HEK293 (cell line): ENCODE data around the gene FIP1L1.
A peak's percentile ranks its signal among the peaks of the same experiment; 100 is the strongest.

Source experiments
- CTCF ChIA-PET: fragments of 350-600 bp; formaldehyde crosslinking; extraction: SDS; loops from one replicate; lab custom pipeline; 2021; ENCODE audit warnings: antibody characterized with exemption; lab: Yijun Ruan, JAX
- POLR2A ChIA-PET: fragments of 300-600 bp; formaldehyde crosslinking; extraction: SDS; loops from one replicate; lab custom pipeline; 2020; ENCODE audit warnings: antibody characterized with exemption, inconsistent platforms; lab: Yijun Ruan, JAX
- H3K27ac ChIP-seq: fragments of 200-500 bp; sonication (Bioruptor generic); 2 replicates; pipeline ENCODE4 v1.5.1; 2014; ENCODE audit warnings: low read depth, low read length, control low read depth, inconsistent platforms; ENCODE audit errors: extremely low read depth
- H3K36me3 ChIP-seq, 2 experiments: fragments of 200-500 bp in 1 of 2; sonication (Bioruptor generic) in 1 of 2; 1 replicate in 1 of 2; 2 replicates in 1 of 2; pipeline ENCODE4 v1.5.1; 2014 to 2017; ENCODE audit warnings: inconsistent platforms in 2 of 2, low read length in 2 of 2; ENCODE audit not compliant: control insufficient read depth in 2 of 2, insufficient read depth in 1 of 2
- H3K4me1 ChIP-seq: fragments of 200-500 bp; sonication (Bioruptor generic); 2 replicates; pipeline ENCODE4 v1.5.1; 2014; ENCODE audit warnings: mild to moderate bottlenecking, low read length, inconsistent platforms; ENCODE audit not compliant: control insufficient read depth, insufficient read depth
- H3K4me3 ChIP-seq: 2 replicates; pipeline ENCODE4 v1.5.1; 2011; ENCODE audit warnings: low read depth, mild to moderate bottlenecking, control low read depth, low read length, moderate library complexity
- H3K9me3 ChIP-seq: fragments of 200-500 bp; sonication (Bioruptor generic); 2 replicates; pipeline ENCODE4 v1.5.1; 2014; ENCODE audit warnings: low read depth, low read length, inconsistent platforms; ENCODE audit not compliant: control insufficient read depth, insufficient read depth
- HOXA7 ChIP-seq: sonication (generic); formaldehyde crosslinking; IDR thresholded peaks from 2 replicates; pipeline ENCODE4 v1.8.1; 2022; ENCODE audit warnings: missing genetic modification reagents, borderline replicate concordance
- KLF10 ChIP-seq: fragments of 450-650 bp; IDR thresholded peaks from 2 replicates; pipeline ENCODE4 v1.5.1; 2018; ENCODE audit warnings: missing biosample characterization, mild to moderate bottlenecking, missing genetic modification characterization
- KLF16 ChIP-seq: fragments of 450-650 bp; formaldehyde crosslinking; IDR thresholded peaks from 2 replicates; pipeline ENCODE4 v1.5.1; 2017; ENCODE audit warnings: missing biosample characterization, missing genetic modification characterization
- KLF9 ChIP-seq: fragments of 450-650 bp; formaldehyde crosslinking; IDR thresholded peaks from 2 replicates; pipeline ENCODE4 v1.5.1; 2016; ENCODE audit warnings: missing biosample characterization, missing genetic modification characterization, low read depth
- SP2 ChIP-seq: fragments of 450-650 bp; formaldehyde crosslinking; IDR thresholded peaks from 2 replicates; pipeline ENCODE4 v1.5.1; 2016; ENCODE audit warnings: missing biosample characterization, missing genetic modification characterization
- SP3 ChIP-seq: fragments of 450-650 bp; formaldehyde crosslinking; IDR thresholded peaks from 2 replicates; pipeline ENCODE4 v1.5.1; 2016; ENCODE audit warnings: missing biosample characterization, missing genetic modification characterization
- YY1 ChIP-seq: fragments of 450-650 bp; formaldehyde crosslinking; IDR thresholded peaks from 2 replicates; pipeline ENCODE4 v1.5.1; 2018; ENCODE audit warnings: missing biosample characterization, missing genetic modification characterization
- ZBTB17 ChIP-seq: fragments of 450-650 bp; formaldehyde crosslinking; IDR thresholded peaks from 2 replicates; pipeline ENCODE4 v1.5.1; 2016; ENCODE audit warnings: missing biosample characterization, missing genetic modification characterization
- ZBTB8A ChIP-seq: fragments of 450-650 bp; formaldehyde crosslinking; IDR thresholded peaks from 2 replicates; pipeline ENCODE4 v1.5.1; 2016; ENCODE audit warnings: missing biosample characterization, missing genetic modification characterization
- ZEB2 ChIP-seq: fragments of 450-650 bp; formaldehyde crosslinking; IDR thresholded peaks from 2 replicates; pipeline ENCODE4 v1.5.1; 2016; ENCODE audit warnings: missing biosample characterization, missing genetic modification characterization
- ZFP37 ChIP-seq: fragments of 450-650 bp; formaldehyde crosslinking; IDR thresholded peaks from 2 replicates; pipeline ENCODE4 v1.5.1; 2016; ENCODE audit warnings: missing biosample characterization, missing genetic modification characterization
- ZIC2 ChIP-seq: fragments of 450-650 bp; formaldehyde crosslinking; IDR thresholded peaks from 2 replicates; pipeline ENCODE4 v1.5.1; 2016; ENCODE audit warnings: missing biosample characterization, missing genetic modification characterization
- ZNF2 ChIP-seq: fragments of 450-650 bp; formaldehyde crosslinking; IDR thresholded peaks from 2 replicates; pipeline ENCODE4 v1.5.1; 2016; ENCODE audit warnings: missing biosample characterization, missing genetic modification characterization
- ZNF223 ChIP-seq: fragments of 450-650 bp; formaldehyde crosslinking; IDR thresholded peaks from 2 replicates; pipeline ENCODE4 v1.5.1; 2016; ENCODE audit warnings: missing biosample characterization, missing genetic modification characterization
- ZNF292 ChIP-seq: fragments of 450-650 bp; formaldehyde crosslinking; IDR thresholded peaks from 2 replicates; pipeline ENCODE4 v1.5.1; 2016; ENCODE audit warnings: low read depth, missing biosample characterization, missing genetic modification characterization, borderline replicate concordance
- ZNF311 ChIP-seq: fragments of 450-650 bp; formaldehyde crosslinking; IDR thresholded peaks from 2 replicates; pipeline ENCODE4 v1.5.1; 2017; ENCODE audit warnings: missing biosample characterization, missing genetic modification characterization, borderline replicate concordance
- ZNF324 ChIP-seq: fragments of 450-650 bp; formaldehyde crosslinking; IDR thresholded peaks from 2 replicates; pipeline ENCODE4 v1.5.1; 2016; ENCODE audit warnings: missing biosample characterization, missing genetic modification characterization
- ZNF335 ChIP-seq: fragments of 450-650 bp; formaldehyde crosslinking; conservative IDR thresholded peaks from 2 replicates; pipeline ENCODE4 v1.5.1; 2016; ENCODE audit warnings: missing biosample characterization, missing genetic modification characterization
- ZNF624 ChIP-seq: fragments of 450-650 bp; formaldehyde crosslinking; IDR thresholded peaks from 2 replicates; pipeline ENCODE4 v1.5.1; 2017; ENCODE audit warnings: missing biosample characterization, missing genetic modification characterization
- ZNF660 ChIP-seq: fragments of 450-650 bp; IDR thresholded peaks from 2 replicates; pipeline ENCODE4 v1.5.1; 2018; ENCODE audit warnings: missing biosample characterization, mild to moderate bottlenecking, missing genetic modification characterization
- ZNF768 ChIP-seq: fragments of 450-650 bp; formaldehyde crosslinking; IDR thresholded peaks from 2 replicates; pipeline ENCODE4 v1.5.1; 2018; ENCODE audit warnings: missing biosample characterization, mild to moderate bottlenecking, missing genetic modification characterization
- ZXDB ChIP-seq: fragments of 450-650 bp; formaldehyde crosslinking; IDR thresholded peaks from 2 replicates; pipeline ENCODE4 v1.5.1; 2016; ENCODE audit warnings: missing biosample characterization, missing genetic modification characterization
- TF ChIP-seq, protein P1 (sequence below): fragments of 450-650 bp; formaldehyde crosslinking; IDR thresholded peaks from 2 replicates; pipeline ENCODE4 v1.5.1; 2016; ENCODE audit warnings: missing biosample characterization, missing genetic modification characterization
- TF ChIP-seq, protein P2 (sequence below): fragments of 450-650 bp; formaldehyde crosslinking; IDR thresholded peaks from 2 replicates; pipeline ENCODE4 v1.5.1; 2016; ENCODE audit warnings: missing biosample characterization, missing genetic modification characterization
- TF ChIP-seq, protein P3 (sequence below): fragments of 450-650 bp; formaldehyde crosslinking; IDR thresholded peaks from 2 replicates; pipeline ENCODE4 v1.5.1; 2016; ENCODE audit warnings: missing biosample characterization, missing genetic modification characterization
- TF ChIP-seq, protein P4 (sequence below): fragments of 450-650 bp; IDR thresholded peaks from 2 replicates; pipeline ENCODE4 v1.5.1; 2018; ENCODE audit warnings: missing biosample characterization, mild to moderate bottlenecking, missing genetic modification characterization
- TF ChIP-seq, protein P5 (sequence below): fragments of 450-650 bp; formaldehyde crosslinking; IDR thresholded peaks from 2 replicates; pipeline ENCODE4 v1.5.1; 2016; ENCODE audit warnings: missing biosample characterization, missing genetic modification characterization

FIP1L1 gene, protein sequence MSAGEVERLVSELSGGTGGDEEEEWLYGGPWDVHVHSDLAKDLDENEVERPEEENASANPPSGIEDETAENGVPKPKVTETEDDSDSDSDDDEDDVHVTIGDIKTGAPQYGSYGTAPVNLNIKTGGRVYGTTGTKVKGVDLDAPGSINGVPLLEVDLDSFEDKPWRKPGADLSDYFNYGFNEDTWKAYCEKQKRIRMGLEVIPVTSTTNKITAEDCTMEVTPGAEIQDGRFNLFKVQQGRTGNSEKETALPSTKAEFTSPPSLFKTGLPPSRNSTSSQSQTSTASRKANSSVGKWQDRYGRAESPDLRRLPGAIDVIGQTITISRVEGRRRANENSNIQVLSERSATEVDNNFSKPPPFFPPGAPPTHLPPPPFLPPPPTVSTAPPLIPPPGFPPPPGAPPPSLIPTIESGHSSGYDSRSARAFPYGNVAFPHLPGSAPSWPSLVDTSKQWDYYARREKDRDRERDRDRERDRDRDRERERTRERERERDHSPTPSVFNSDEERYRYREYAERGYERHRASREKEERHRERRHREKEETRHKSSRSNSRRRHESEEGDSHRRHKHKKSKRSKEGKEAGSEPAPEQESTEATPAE

DNA sequence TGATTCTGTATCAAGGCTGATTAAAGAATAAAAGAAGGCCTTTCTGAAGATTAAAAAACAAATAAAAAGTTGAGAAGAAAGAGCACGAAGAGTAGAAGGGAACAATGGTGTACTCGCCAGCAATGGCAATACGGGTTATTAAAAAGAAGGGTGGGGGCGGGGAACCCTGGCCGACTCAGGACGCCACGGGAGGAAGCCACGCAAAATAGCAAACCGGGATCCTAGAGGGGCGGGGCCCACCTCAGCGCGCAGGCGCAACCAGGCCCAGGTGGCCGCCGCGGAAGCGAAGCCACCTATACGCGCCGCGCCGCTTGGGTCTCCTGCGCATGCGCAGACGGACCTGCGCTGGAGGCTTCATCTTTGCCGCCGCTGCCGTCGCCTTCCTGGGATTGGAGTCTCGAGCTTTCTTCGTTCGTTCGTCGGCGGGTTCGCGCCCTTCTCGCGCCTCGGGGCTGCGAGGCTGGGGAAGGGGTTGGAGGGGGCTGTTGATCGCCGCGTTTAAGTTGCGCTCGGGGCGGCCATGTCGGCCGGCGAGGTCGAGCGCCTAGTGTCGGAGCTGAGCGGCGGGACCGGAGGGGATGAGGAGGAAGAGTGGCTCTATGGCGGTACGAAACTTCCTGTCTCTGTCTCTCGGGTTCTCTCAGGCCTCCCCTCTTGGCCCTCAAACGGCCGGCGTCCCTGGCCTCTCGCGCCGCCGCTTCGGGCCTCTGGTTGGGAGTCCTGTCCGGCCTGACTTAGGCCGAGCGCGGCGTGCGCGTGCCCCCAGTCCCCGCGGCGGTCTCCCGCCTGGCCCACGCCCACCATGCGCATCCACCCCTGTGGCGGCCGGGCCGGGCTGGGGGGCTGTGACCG, at the start of gene FIP1L1:
Gene FIP1L1, plus strand, starts transcription at position 323 of the 852 bp plus-strand sequence. Its CDS starts 198 bp downstream, at position 521.
- POLR2A ChIA-PET: no interaction called here
- H3K36me3 ChIP-seq: peaks cover 0 to 22% of the 10 kb centered on the region in 2 experiments; a peak in 2 of 3 replicates
- H3K4me3 ChIP-seq: peak within 1 kb of the TSS; percentile 79
- H3K27ac ChIP-seq: peak within 1 kb of the TSS; percentile 69; the same call in 1 of the 2 replicates
- CTCF ChIA-PET: no interaction called here
- no peaks in the 10 kb centered on the region for H3K4me1 ChIP-seq
- H3K9me3 ChIP-seq: no peaks in the 10 kb centered on the region
- TF ChIP-seq ZXDB (peak; percentile 13; the same call in 1 of the 2 replicates), KLF16 (tag by site-specific recombination) (peak; percentile 65; the same call in 1 of the 2 replicates), ZNF292 (tag by site-specific recombination) (no peak), ZIC2 (tag by site-specific recombination) (peak; percentile 49; the same call in 1 of the 2 replicates), ZBTB8A (tag by site-specific recombination) (0 out of 2 replicates have a peak, but pooled peaks have one; percentile 7), HOXA7 (CRISPR knock-in tag) (no peak), KLF10 (tag by site-specific recombination) (peak; percentile 44; the same call in 1 of the 2 replicates), SP3 (0 out of 2 replicates have a peak, but pooled peaks have one; percentile 9), YY1 (tag by site-specific recombination) (peak; percentile 62; the same call in 1 of the 2 replicates), ZFP37 (0 out of 2 replicates have a peak, but pooled peaks have one; percentile 52), ZNF311 (tag by site-specific recombination) (no peak), ZNF660 (tag by site-specific recombination) (peak; percentile 50), SP2 (tag by site-specific recombination) (peak; percentile 53; the same call in 1 of the 2 replicates), ZNF2 (0 out of 2 replicates have a peak, but pooled peaks have one; percentile 19), ZBTB17 (peak; percentile 49), ZNF324 (peak; percentile 58; the same call in 1 of the 2 replicates), ZNF223 (tag by site-specific recombination) (no peak), ZNF768 (tag by site-specific recombination) (no peak), ZNF624 (no peak), ZNF335 (tag by site-specific recombination) (peak; percentile 83), ZEB2 (tag by site-specific recombination) (0 out of 2 replicates have a peak, but pooled peaks have one; percentile 24), KLF9 (peak; percentile 60; the same call in 1 of the 2 replicates)
- TF ChIP-seq, protein P1, sequence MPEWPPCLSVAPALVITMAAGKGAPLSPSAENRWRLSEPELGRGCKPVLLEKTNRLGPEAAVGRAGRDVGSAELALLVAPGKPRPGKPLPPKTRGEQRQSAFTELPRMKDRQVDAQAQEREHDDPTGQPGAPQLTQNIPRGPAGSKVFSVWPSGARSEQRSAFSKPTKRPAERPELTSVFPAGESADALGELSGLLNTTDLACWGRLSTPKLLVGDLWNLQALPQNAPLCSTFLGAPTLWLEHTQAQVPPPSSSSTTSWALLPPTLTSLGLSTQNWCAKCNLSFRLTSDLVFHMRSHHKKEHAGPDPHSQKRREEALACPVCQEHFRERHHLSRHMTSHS (tag by site-specific recombination): no peak
- TF ChIP-seq, protein P2, sequence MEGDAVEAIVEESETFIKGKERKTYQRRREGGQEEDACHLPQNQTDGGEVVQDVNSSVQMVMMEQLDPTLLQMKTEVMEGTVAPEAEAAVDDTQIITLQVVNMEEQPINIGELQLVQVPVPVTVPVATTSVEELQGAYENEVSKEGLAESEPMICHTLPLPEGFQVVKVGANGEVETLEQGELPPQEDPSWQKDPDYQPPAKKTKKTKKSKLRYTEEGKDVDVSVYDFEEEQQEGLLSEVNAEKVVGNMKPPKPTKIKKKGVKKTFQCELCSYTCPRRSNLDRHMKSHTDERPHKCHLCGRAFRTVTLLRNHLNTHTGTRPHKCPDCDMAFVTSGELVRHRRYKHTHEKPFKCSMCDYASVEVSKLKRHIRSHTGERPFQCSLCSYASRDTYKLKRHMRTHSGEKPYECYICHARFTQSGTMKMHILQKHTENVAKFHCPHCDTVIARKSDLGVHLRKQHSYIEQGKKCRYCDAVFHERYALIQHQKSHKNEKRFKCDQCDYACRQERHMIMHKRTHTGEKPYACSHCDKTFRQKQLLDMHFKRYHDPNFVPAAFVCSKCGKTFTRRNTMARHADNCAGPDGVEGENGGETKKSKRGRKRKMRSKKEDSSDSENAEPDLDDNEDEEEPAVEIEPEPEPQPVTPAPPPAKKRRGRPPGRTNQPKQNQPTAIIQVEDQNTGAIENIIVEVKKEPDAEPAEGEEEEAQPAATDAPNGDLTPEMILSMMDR: peak; percentile 36
- TF ChIP-seq, protein P3, sequence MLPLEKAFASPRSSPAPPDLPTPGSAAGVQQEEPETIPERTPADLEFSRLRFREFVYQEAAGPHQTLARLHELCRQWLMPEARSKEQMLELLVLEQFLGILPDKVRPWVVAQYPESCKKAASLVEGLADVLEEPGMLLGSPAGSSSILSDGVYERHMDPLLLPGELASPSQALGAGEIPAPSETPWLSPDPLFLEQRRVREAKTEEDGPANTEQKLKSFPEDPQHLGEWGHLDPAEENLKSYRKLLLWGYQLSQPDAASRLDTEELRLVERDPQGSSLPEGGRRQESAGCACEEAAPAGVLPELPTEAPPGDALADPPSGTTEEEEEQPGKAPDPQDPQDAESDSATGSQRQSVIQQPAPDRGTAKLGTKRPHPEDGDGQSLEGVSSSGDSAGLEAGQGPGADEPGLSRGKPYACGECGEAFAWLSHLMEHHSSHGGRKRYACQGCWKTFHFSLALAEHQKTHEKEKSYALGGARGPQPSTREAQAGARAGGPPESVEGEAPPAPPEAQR: no peak
- TF ChIP-seq, protein P4, sequence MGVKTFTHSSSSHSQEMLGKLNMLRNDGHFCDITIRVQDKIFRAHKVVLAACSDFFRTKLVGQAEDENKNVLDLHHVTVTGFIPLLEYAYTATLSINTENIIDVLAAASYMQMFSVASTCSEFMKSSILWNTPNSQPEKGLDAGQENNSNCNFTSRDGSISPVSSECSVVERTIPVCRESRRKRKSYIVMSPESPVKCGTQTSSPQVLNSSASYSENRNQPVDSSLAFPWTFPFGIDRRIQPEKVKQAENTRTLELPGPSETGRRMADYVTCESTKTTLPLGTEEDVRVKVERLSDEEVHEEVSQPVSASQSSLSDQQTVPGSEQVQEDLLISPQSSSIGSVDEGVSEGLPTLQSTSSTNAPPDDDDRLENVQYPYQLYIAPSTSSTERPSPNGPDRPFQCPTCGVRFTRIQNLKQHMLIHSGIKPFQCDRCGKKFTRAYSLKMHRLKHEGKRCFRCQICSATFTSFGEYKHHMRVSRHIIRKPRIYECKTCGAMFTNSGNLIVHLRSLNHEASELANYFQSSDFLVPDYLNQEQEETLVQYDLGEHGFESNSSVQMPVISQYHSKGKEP: no peak
- TF ChIP-seq, protein P5, sequence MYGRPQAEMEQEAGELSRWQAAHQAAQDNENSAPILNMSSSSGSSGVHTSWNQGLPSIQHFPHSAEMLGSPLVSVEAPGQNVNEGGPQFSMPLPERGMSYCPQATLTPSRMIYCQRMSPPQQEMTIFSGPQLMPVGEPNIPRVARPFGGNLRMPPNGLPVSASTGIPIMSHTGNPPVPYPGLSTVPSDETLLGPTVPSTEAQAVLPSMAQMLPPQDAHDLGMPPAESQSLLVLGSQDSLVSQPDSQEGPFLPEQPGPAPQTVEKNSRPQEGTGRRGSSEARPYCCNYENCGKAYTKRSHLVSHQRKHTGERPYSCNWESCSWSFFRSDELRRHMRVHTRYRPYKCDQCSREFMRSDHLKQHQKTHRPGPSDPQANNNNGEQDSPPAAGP (tag by site-specific recombination): no peak; the same call in 1 of the 2 replicates
